Epithelial cell of proximal tubule (primary cell): Measurements from ENCODE around the gene OAS1. TPM values are rescaled to one million over a fixed set of nuclear protein-coding genes. Genes with fewer than 3 reads are reported as not detected.
"Not testable (repeated sequence)": the region's sequence is repeated elsewhere in the genome, so short reads cannot be mapped to it uniquely, and the experiment has no call there.

ENCODE experiments used
- DNase-seq: peaks from one replicate; pipeline ENCODE4 v3.0.0-alpha.2; 2011; ENCODE audit warnings: low read depth
- H3K4me3 ChIP-seq: 2 replicates; pipeline ENCODE4 v1.5.1; 2011; ENCODE audit warnings: low read depth, mild to moderate bottlenecking, low read length
- total RNA-seq: library from RNA; depleted of rRNA; stranded (reverse); fragments of >200 nt; gene quantifications from 2 replicates; pipeline ENCODE4 v1.2.3, GENCODE V29; 2015
- TF ChIP-seq, protein P1 (sequence below): conservative IDR thresholded peaks from 2 replicates; pipeline ENCODE4 v1.5.1; 2012; ENCODE audit warnings: low read depth, mild to moderate bottlenecking, low read length

The OAS1 gene
- total RNA-seq, 1 donor from 2014 or later: 6.3 TPM

DNA sequence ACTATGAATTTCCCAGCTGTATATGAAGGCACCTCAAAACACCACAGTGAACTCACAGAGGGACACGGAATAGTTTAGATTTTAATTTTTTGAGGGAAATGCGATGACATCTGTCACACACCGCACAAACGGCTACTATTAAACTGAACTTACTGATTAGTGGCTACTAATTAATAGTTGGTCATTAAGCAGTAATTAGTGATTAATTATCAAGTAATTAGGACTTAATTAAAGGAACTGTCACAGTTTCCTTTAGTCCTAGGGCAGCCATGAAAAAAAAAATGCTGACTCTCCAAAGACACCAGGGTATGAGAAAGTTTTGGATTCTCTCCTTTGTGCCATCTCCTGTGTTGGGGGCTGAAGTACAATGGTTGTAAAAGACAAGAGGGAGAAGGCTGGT is 2.9 kb downstream of the OAS1 start:
- no peak for DNase-seq
- no peak overlapping the region for H3K4me3 ChIP-seq
- TF ChIP-seq, protein P1, sequence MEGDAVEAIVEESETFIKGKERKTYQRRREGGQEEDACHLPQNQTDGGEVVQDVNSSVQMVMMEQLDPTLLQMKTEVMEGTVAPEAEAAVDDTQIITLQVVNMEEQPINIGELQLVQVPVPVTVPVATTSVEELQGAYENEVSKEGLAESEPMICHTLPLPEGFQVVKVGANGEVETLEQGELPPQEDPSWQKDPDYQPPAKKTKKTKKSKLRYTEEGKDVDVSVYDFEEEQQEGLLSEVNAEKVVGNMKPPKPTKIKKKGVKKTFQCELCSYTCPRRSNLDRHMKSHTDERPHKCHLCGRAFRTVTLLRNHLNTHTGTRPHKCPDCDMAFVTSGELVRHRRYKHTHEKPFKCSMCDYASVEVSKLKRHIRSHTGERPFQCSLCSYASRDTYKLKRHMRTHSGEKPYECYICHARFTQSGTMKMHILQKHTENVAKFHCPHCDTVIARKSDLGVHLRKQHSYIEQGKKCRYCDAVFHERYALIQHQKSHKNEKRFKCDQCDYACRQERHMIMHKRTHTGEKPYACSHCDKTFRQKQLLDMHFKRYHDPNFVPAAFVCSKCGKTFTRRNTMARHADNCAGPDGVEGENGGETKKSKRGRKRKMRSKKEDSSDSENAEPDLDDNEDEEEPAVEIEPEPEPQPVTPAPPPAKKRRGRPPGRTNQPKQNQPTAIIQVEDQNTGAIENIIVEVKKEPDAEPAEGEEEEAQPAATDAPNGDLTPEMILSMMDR: no peak

DNA sequence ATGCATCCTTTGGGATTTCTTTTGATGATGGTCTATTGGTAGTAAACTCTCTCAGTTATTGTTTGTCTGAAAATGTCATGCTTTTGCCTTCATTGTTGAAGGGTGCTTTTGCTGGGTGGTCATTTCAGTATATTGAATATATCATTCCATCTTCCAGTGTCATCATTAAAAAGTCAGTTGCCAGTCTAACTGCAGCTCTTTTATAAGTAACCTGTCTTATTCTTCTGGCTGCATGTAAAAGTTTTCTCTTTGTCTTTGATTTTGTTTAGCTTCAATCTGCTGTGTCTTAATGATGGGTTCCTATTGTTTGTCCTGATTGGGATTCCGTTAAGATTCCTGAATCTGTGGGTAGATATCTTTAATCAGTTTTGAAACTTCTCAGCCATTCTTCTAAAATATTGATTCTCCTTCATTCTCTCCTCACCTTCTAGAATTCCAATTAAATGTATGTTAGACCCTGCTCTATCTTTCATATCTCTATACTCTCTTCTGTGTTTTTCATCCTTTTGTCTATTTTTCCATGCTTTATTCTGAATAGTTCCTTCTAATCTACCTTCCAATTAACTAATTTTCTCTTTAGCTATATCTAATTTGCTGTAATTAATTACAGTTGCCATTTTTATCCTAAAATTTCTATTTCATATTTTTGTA is 6.4 kb downstream of the OAS1 start:
- TF ChIP-seq, protein P1: no peak
- no peak for DNase-seq
- no peak overlapping the region for H3K4me3 ChIP-seq

DNA sequence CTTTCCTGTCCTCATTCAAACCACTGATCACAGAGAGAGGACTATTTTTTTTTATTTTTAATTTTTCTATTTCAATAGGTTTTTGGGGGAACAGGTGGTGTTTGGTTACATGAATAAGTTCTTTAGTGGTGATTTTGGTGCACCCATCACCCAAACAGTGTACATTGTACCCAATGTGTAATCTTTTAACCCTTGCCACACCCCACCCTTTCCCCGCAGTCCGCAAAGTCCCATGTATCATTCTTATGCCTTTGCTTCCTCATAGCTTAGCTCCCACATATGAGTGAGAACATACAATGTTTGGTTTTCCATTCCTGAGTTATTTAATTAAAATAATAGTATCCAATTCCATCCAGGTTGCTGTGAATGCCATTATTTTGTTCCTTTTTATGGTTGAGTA is 7.1 kb downstream of the OAS1 start:
- DNase-seq, H3K4me3 ChIP-seq: not testable (repeated sequence)

- TF ChIP-seq, protein P1: no peak
- peak; percentile 26 for DNase-seq
- no peak overlapping the region for H3K4me3 ChIP-seq
Observed at GRCh38 chr12:112916270-112916669, 9.5 kb downstream of the OAS1 start.

DNA sequence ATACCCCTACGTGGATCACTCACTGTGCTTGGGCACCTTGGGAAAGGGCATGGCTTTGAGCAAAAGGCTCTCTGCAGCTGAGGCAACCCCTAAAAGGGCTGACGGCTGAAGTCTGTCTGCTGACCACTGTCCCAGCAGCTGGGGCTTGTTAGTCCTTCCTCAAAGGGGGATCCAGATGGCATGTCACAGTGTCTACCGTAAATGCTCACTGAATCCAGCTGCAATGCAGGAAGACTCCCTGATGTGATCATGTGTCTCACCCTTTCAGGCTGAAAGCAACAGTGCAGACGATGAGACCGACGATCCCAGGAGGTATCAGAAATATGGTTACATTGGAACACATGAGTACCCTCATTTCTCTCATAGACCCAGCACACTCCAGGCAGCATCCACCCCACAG is 12.4 kb downstream of the OAS1 start:
- TF ChIP-seq, protein P1: no peak
- no peak for DNase-seq
- H3K4me3 ChIP-seq: no peak overlapping the region

GRCh38 chr12:112924986-112925385 is 18.2 kb downstream of the OAS1 start:
- TF ChIP-seq, protein P1: no peak
- no peak for DNase-seq
- peak overlapping the region; percentile 14 for H3K4me3 ChIP-seq

- DNase-seq, H3K4me3 ChIP-seq: not testable (repeated sequence)
Observed at GRCh38 chr12:112926416-112927033, 19.8 kb downstream of the OAS1 start.

- TF ChIP-seq, protein P1: no peak
- no peak for DNase-seq
- no peak overlapping the region for H3K4me3 ChIP-seq
Observed at GRCh38 chr12:112927475-112927874, 20.7 kb downstream of the OAS1 start.
